Esophagus muscularis mucosa (tissue), 3 donors: ENCODE results near the gene KLHL11.

ENCODE experiments used
- CTCF ChIP-seq, 3 experiments: fragments of 200-600 bp in 2 of 3; fragments of 450-650 bp in 1 of 3; sonication (generic) in 2 of 3; IDR thresholded peaks; one replicate each; pipeline ENCODE4 v1.5.1; 2017 to 2019; ENCODE audit warnings: antibody characterized with exemption in 3 of 3, mild to moderate bottlenecking in 2 of 3, moderate library complexity in 1 of 3
- POLR2A ChIP-seq: fragments of 450-650 bp; IDR thresholded peaks from one replicate; pipeline ENCODE4 v1.6.1; 2017; ENCODE audit warnings: antibody characterized with exemption, moderate library complexity, mild to moderate bottlenecking, low read depth

GRCh38 chr17:41907185-41907556, 41.9 kb upstream of the KLHL11 start:
- no peak for TF ChIP-seq POLR2A
- TF ChIP-seq CTCF (IDR thresholded peaks at IDR 0.05): no peak
